Fibroblast of lung (primary cell): Measurements from ENCODE around the gene WDR81. TPM values are rescaled to one million over a fixed set of nuclear protein-coding genes. Genes with fewer than 3 reads are reported as not detected.

Experiments used
- DNase-seq, 2 donors: peaks; one replicate each; pipeline versions ENCODE4 v3.0.0 to v3.0.0-alpha.2; 2010; ENCODE audit warnings: low read depth in 2 of 2
- H2AFZ ChIP-seq: 2 replicates; pipeline ENCODE4 v1.5.1; 2012; ENCODE audit warnings: low read length, control low read depth, inconsistent platforms
- H3K27ac ChIP-seq: 2 replicates; pipeline ENCODE4 v1.5.1; 2011; ENCODE audit warnings: low read length, control low read depth; ENCODE audit not compliant: insufficient read depth
- H3K27me3 ChIP-seq: 2 replicates; pipeline ENCODE4 v1.5.1; 2011; ENCODE audit warnings: mild to moderate bottlenecking, low read length; ENCODE audit not compliant: control insufficient read depth, insufficient read depth
- H3K36me3 ChIP-seq: 2 replicates; pipeline ENCODE4 v1.5.1; 2011; ENCODE audit warnings: low read length; ENCODE audit not compliant: control insufficient read depth, insufficient read depth
- H3K4me1 ChIP-seq: 2 replicates; pipeline ENCODE4 v1.5.1; 2011; ENCODE audit warnings: low read length; ENCODE audit not compliant: control insufficient read depth, insufficient read depth; ENCODE audit errors: extremely low read depth
- H3K4me2 ChIP-seq: 2 replicates; pipeline ENCODE4 v1.5.1; 2011; ENCODE audit warnings: low read length, control low read depth; ENCODE audit not compliant: insufficient read depth; ENCODE audit errors: extremely low read depth
- H3K4me3 ChIP-seq, 4 experiments: fragments of 200-600 bp in 1 of 4; sonication (generic) in 1 of 4; replicated peaks in 1 of 4; 2 replicates each; pipeline ENCODE4 v1.5.1; 2011 to 2016; ENCODE audit warnings: low read length in 4 of 4, low read depth in 3 of 4, mild to moderate bottlenecking in 3 of 4, control low read depth in 2 of 4, inconsistent platforms in 1 of 4, mixed read lengths in 1 of 4; ENCODE audit not compliant: insufficient read depth in 1 of 4; ENCODE audit errors: control extremely low read depth in 1 of 4
- H3K79me2 ChIP-seq: 2 replicates; pipeline ENCODE4 v1.5.1; 2012; ENCODE audit warnings: mild to moderate bottlenecking, low read length, inconsistent platforms; ENCODE audit not compliant: control insufficient read depth, insufficient read depth
- H3K9ac ChIP-seq: 2 replicates; pipeline ENCODE4 v1.5.1; 2011; ENCODE audit warnings: mild to moderate bottlenecking, low read length, control low read depth; ENCODE audit not compliant: insufficient read depth
- H3K9me3 ChIP-seq: 2 replicates; pipeline ENCODE4 v1.5.1; 2012; ENCODE audit warnings: low read depth, low read length; ENCODE audit not compliant: control insufficient read depth, insufficient read depth
- H4K20me1 ChIP-seq: 2 replicates; pipeline ENCODE4 v1.5.1; 2011; ENCODE audit warnings: low read length; ENCODE audit not compliant: control insufficient read depth, insufficient read depth; ENCODE audit errors: extremely low read depth
- EZH2 ChIP-seq: IDR thresholded peaks from 2 replicates; pipeline ENCODE4 v1.5.1; 2012; ENCODE audit warnings: low read length, control low read depth, mild to moderate bottlenecking; ENCODE audit errors: missing control alignments
- polyA plus RNA-seq, 2 donors: library from polyadenylated mRNA; depleted of rRNA in 1 of 2; stranded (reverse) in 1 of 2; unstranded in 1 of 2; fragments of >200 nt; gene quantifications; 2 replicates each; pipeline ENCODE4 v1.2.1, GENCODE V29; 2011 to 2012; ENCODE audit warnings: missing spikeins in 1 of 2
- total RNA-seq: library from RNA; depleted of rRNA; stranded (reverse); fragments of >200 nt; gene quantifications from 2 replicates; pipeline ENCODE4 v1.2.1, GENCODE V29; 2014
- TF ChIP-seq, protein P1 (sequence below), 2 donors: IDR thresholded peaks in 1 of 2; conservative IDR thresholded peaks in 1 of 2; 1 replicate in 1 of 2; 2 replicates in 1 of 2; pipeline ENCODE4 v1.5.1; 2011 to 2012; ENCODE audit warnings: low read length in 2 of 2, control low read depth in 1 of 2, inconsistent platforms in 1 of 2, low read depth in 1 of 2, mild to moderate bottlenecking in 1 of 2

WDR81 gene
- total and polyA plus RNA-seq, 2 donors (not counting 1 experiment from before 2014, with no cell fraction given), result 5.4 to 31.5 TPM

DNA sequence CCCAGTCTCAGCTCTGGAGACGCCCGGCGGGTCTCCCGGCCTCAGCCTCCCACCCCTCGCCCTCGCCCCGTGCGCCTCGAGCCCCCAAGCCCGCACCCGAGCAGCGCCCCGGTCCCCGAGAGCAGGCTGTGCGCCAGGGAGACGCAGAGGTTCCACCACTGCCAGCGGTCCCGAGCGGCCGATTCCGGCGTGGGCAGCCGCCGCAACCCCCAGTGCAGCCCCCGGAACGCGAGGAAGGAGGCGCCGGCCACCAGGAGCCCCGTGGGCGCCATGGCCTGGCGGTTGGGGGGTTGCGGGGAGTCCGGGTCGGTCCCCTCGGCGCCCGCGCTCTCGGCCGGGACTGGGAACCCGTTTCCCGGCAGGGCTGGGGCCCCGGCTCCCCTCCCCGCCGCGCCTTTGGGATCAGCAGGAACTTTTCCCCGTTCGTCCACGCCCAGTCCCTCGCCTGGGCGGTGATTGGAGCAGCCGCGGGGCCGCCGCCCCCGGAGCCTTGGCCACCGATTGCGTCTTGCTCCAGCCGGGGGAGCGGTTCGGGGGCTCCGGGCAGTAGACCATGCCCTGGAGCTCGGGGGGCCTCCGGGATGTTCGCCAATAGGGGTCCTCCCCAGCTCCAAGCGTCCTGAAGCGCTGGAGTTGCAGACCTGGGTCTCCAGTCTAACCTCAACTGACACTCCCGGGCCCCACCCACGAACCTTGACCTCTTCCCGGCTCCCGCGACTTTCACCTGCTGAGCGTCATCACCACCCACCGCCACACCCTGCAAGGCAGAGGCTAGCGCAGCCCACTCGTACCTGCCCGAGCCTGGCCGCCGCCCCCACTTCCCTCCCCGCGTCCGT is 14.3 kb upstream of the WDR81 start, which contains the start of gene TLCD2:
Gene TLCD2, minus strand, starts transcription at position 407 of the 836 bp plus-strand sequence. Its CDS starts 135 bp downstream, at position 272.
- no peaks in the 10 kb centered on the region for H3K27me3 ChIP-seq
- H3K4me3 ChIP-seq, result peak within 1 kb of the TSS; percentile 47 to 76 (median 55)
- peak within 1 kb of the TSS; percentile 68 for H3K27ac ChIP-seq
- DNase-seq, result peak; percentile 65 to 76
- H3K9me3 ChIP-seq, result no peaks in the 10 kb centered on the region
- TF ChIP-seq, protein P1, sequence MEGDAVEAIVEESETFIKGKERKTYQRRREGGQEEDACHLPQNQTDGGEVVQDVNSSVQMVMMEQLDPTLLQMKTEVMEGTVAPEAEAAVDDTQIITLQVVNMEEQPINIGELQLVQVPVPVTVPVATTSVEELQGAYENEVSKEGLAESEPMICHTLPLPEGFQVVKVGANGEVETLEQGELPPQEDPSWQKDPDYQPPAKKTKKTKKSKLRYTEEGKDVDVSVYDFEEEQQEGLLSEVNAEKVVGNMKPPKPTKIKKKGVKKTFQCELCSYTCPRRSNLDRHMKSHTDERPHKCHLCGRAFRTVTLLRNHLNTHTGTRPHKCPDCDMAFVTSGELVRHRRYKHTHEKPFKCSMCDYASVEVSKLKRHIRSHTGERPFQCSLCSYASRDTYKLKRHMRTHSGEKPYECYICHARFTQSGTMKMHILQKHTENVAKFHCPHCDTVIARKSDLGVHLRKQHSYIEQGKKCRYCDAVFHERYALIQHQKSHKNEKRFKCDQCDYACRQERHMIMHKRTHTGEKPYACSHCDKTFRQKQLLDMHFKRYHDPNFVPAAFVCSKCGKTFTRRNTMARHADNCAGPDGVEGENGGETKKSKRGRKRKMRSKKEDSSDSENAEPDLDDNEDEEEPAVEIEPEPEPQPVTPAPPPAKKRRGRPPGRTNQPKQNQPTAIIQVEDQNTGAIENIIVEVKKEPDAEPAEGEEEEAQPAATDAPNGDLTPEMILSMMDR (conservative IDR thresholded peaks at IDR 0.05 in 1 of 2, IDR thresholded peaks at IDR 0.05 in 1 of 2; ENCODE audit: low read depth in 1 of 2, low read length in 2 of 2), result no peak
- TF ChIP-seq EZH2, result no peak
- H4K20me1 ChIP-seq, result peaks cover 12% of the 10 kb centered on the region
- no peak within 1 kb of the TSS for H2AFZ ChIP-seq
- peaks cover 28% of the 10 kb centered on the region for H3K36me3 ChIP-seq
- peak within 1 kb of the TSS; percentile 87 for H3K4me2 ChIP-seq
- peaks cover 19% of the 10 kb centered on the region for H3K4me1 ChIP-seq
- peaks cover 34% of the 10 kb centered on the region for H3K79me2 ChIP-seq
- peak within 1 kb of the TSS; percentile 84 for H3K9ac ChIP-seq

DNA sequence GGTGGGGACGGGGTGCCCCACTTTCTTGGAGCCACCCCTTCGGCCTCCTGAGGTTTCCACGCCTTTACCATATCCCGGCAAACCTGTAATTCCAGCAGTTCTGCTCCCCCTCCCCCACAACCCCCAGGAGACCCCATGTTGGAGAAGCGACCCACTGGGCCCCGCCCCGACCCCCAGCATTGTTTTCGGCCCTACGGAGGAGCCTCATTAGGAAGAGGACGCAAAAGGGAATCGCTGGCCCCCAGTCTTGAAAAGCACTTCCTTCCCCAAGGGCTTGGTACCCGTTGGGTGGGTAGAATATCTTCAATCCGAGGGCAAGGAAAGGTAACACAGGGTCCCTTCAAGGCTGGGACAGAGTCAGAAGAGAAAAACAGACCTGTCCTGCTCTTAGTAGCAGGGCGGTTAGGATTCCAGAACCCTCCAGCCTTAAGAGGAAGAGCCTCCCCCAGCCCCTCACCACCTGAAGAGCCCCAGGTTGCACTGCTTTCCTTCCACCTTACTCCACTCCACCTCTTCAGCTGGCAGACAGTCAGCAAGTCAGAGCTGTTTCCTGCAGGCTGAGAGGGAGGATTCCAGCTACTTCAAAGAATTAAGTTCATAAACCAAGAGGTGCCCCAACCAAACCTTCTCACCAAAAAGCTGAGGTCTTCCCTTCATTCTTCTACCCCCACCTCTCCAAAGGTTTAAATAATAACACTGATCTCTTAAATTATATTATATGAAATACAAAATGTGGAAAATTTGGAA is 13.5 kb upstream of the WDR81 start:
- peak overlapping the region; percentile 47 to 76 (median 55) for H3K4me3 ChIP-seq
- peak overlapping the region; percentile 68 for H3K27ac ChIP-seq
- no peaks in the 10 kb centered on the region for H3K9me3 ChIP-seq
- H3K27me3 ChIP-seq, result no peaks in the 10 kb centered on the region
- H3K36me3 ChIP-seq, result peaks cover 28% of the 10 kb centered on the region
- DNase-seq, result peak in 1 of 2 donors; percentile 20
- no peak overlapping the region for H2AFZ ChIP-seq
- H3K79me2 ChIP-seq, result peaks cover 40% of the 10 kb centered on the region
- peaks cover 12% of the 10 kb centered on the region for H4K20me1 ChIP-seq
- peaks cover 19% of the 10 kb centered on the region for H3K4me1 ChIP-seq
- TF ChIP-seq, protein P1 (conservative IDR thresholded peaks at IDR 0.05 in 1 of 2, IDR thresholded peaks at IDR 0.05 in 1 of 2; ENCODE audit: low read depth in 1 of 2, low read length in 2 of 2), result no peak
- TF ChIP-seq EZH2, result no peak
- peak overlapping the region; percentile 84 for H3K9ac ChIP-seq
- peak overlapping the region; percentile 87 for H3K4me2 ChIP-seq

DNA sequence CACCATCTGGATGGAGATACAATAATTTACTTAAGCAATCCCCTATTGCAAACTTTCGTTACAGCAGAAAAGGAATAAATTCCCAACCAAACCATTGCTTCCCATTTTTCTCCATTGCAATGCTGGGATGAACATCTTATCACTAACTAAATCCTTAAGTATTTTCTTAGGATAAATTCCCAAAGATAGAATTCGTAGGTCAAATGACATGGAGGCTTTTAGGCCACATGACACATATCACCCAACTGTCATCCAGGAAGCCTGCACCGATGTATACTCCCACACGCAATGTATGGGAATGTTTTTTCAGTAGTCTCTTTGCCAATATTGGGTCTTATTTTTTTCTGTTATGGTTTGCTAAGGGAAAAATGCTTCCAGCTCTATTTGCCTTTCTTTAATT is 12.7 kb upstream of the WDR81 start:
- no peak overlapping the region for H3K27ac ChIP-seq

More for the DNA sequence above, 12.7 kb upstream of the WDR81 start:
- Histone ChIP-seq H3K79me2 (peaks cover 41% of the 10 kb centered on the region), H2AFZ (no peak overlapping the region), H4K20me1 (peaks cover 12% of the 10 kb centered on the region), H3K4me2 (no peak overlapping the region), H3K27me3 (no peaks in the 10 kb centered on the region), H3K9ac (no peak overlapping the region), H3K4me3 (peak overlapping the region in 2 of 4 experiments; percentile 12 to 87), H3K9me3 (no peaks in the 10 kb centered on the region), H3K4me1 (peaks cover 19% of the 10 kb centered on the region), H3K36me3 (peaks cover 28% of the 10 kb centered on the region)
- TF ChIP-seq EZH2, result no peak
- TF ChIP-seq, protein P1 (conservative IDR thresholded peaks at IDR 0.05 in 1 of 2, IDR thresholded peaks at IDR 0.05 in 1 of 2; ENCODE audit: low read depth in 1 of 2, low read length in 2 of 2), result no peak
- DNase-seq, result no peak
